ENCODE results near the gene TEX28.

Gene TEX28

DNA sequence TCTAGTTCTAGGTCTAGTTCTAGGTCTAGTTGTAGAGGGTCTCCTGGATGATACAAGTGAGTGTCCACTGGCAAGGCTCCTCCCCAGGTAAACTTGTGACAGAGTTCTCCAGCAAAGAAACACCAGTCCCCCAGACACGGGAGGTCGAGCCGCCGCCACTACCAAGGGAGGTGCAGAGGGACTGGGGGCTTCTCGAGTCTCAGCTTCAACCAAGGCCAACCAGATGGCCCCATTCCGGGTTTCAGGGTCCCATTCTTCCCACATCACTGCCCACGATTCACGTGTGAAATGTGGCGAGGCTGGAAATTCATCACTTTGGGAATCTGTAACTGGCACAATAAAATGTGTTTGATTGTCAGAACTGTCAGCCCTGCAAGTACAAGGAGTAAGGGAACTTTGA lies 38.2 kb upstream of the TEX28 start:
- H3K27me3 ChIP-seq (ENCODE audit: insufficient read depth, poor library complexity, severe bottlenecking): no peaks in the 10 kb centered on the region
- H3K4me3 ChIP-seq (ENCODE audit: severe bottlenecking): no peak overlapping the region
- H3K4me1 ChIP-seq (ENCODE audit: insufficient read depth, poor library complexity, severe bottlenecking): no peaks in the 10 kb centered on the region
- TF ChIP-seq, protein P1, sequence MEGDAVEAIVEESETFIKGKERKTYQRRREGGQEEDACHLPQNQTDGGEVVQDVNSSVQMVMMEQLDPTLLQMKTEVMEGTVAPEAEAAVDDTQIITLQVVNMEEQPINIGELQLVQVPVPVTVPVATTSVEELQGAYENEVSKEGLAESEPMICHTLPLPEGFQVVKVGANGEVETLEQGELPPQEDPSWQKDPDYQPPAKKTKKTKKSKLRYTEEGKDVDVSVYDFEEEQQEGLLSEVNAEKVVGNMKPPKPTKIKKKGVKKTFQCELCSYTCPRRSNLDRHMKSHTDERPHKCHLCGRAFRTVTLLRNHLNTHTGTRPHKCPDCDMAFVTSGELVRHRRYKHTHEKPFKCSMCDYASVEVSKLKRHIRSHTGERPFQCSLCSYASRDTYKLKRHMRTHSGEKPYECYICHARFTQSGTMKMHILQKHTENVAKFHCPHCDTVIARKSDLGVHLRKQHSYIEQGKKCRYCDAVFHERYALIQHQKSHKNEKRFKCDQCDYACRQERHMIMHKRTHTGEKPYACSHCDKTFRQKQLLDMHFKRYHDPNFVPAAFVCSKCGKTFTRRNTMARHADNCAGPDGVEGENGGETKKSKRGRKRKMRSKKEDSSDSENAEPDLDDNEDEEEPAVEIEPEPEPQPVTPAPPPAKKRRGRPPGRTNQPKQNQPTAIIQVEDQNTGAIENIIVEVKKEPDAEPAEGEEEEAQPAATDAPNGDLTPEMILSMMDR (IDR thresholded peaks at IDR 0.05; ENCODE audit: poor library complexity, severe bottlenecking): no peak
- no peaks in the 10 kb centered on the region for H3K9me3 ChIP-seq (ENCODE audit: severe bottlenecking)
- no peak for ATAC-seq (ENCODE audit: low read depth)
- H3K27ac ChIP-seq (ENCODE audit: poor library complexity, severe bottlenecking): no peak overlapping the region
- DNase-seq (ENCODE audit: low spot score): no peak
- no peaks in the 10 kb centered on the region for H3K36me3 ChIP-seq (ENCODE audit: low read depth)

DNA sequence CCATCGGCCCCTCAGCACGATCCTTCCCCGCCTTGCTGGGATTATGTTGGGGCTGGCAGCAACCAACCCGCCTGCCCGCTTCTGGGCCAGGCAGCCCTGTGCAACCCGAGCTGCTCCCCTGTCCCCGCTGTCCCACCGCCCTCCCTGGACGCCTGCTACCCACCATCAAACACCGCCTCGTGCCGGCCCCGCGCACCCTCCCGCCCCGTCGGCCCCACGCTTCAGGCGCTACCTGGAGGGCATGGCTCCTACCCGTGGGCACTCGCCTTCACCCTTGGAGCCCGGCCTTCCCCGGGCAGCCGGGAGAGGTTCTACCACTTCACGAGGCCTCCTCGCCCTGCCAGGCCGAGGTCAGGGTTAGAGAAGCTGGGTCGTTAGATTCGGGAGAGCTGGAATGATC lies 37.6 kb upstream of the TEX28 start:
- no peak overlapping the region for H3K27ac ChIP-seq (ENCODE audit: poor library complexity, severe bottlenecking)
- ATAC-seq (ENCODE audit: low read depth) (no peak), DNase-seq (ENCODE audit: low spot score) (no peak)
- TF ChIP-seq, protein P1 (IDR thresholded peaks at IDR 0.05; ENCODE audit: poor library complexity, severe bottlenecking): no peak
- no peaks in the 10 kb centered on the region for H3K4me1 ChIP-seq (ENCODE audit: insufficient read depth, poor library complexity, severe bottlenecking)
- no peaks in the 10 kb centered on the region for H3K36me3 ChIP-seq (ENCODE audit: low read depth)
- no peaks in the 10 kb centered on the region for H3K27me3 ChIP-seq (ENCODE audit: insufficient read depth, poor library complexity, severe bottlenecking)
- no peak overlapping the region for H3K4me3 ChIP-seq (ENCODE audit: severe bottlenecking)
- H3K9me3 ChIP-seq (ENCODE audit: severe bottlenecking): no peaks in the 10 kb centered on the region

DNA sequence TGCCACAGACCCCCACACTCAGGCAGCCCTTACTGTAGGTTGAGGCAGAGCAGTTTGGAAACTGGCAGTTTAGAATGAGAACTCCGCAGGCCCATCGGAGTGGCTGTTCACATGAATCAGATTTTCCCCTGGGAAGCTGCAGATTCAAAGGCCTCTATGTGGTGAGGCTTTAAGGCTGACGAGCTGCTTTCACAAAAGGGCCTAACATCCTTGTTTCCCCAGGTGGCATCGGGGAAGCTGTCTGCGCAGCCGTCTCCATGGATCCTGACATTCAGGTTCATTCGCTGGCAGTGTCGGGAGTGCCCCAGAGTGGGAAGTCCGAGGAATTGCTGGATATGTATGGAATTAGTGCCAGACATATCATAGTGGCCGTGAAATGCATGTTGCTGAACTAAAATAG lies 34.4 kb upstream of the TEX28 start:
- Histone ChIP-seq H3K36me3 (ENCODE audit: low read depth) (no peaks in the 10 kb centered on the region), H3K27me3 (ENCODE audit: insufficient read depth, poor library complexity, severe bottlenecking) (no peaks in the 10 kb centered on the region), H3K27ac (ENCODE audit: poor library complexity, severe bottlenecking) (no peak overlapping the region), H3K9me3 (ENCODE audit: severe bottlenecking) (no peaks in the 10 kb centered on the region), H3K4me1 (ENCODE audit: insufficient read depth, poor library complexity, severe bottlenecking) (no peaks in the 10 kb centered on the region), H3K4me3 (ENCODE audit: severe bottlenecking) (no peak overlapping the region)
- TF ChIP-seq, protein P1 (IDR thresholded peaks at IDR 0.05; ENCODE audit: poor library complexity, severe bottlenecking): no peak
- ATAC-seq (ENCODE audit: low read depth) (no peak), DNase-seq (ENCODE audit: low spot score) (no peak)

DNA sequence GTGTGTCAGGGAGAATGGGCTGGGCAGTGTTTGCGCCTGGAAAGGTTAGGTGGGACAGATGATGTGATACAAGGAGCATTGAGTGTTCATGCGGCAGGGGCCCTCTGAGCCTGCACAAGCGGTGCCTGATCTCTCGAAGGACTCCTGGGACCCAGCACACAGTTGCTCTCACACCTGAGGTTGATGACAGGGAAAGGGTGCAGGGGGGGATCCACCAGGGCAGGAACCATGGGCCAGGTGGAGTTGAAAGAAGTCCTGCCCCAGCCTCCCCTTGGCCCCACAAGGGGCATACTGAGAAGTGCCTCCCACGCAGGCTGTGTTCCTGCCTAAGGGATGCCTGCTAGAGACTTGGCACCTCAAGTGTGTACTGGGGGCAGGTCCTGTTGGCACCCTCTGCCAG lies 33.7 kb upstream of the TEX28 start:
- Histone ChIP-seq H3K4me3 (ENCODE audit: severe bottlenecking) (no peak overlapping the region), H3K4me1 (ENCODE audit: insufficient read depth, poor library complexity, severe bottlenecking) (no peaks in the 10 kb centered on the region), H3K36me3 (ENCODE audit: low read depth) (no peaks in the 10 kb centered on the region), H3K27ac (ENCODE audit: poor library complexity, severe bottlenecking) (no peak overlapping the region), H3K9me3 (ENCODE audit: severe bottlenecking) (no peaks in the 10 kb centered on the region), H3K27me3 (ENCODE audit: insufficient read depth, poor library complexity, severe bottlenecking) (no peaks in the 10 kb centered on the region)
- DNase-seq (ENCODE audit: low spot score) (no peak), ATAC-seq (ENCODE audit: low read depth) (no peak)
- TF ChIP-seq, protein P1 (IDR thresholded peaks at IDR 0.05; ENCODE audit: poor library complexity, severe bottlenecking): no peak

DNA sequence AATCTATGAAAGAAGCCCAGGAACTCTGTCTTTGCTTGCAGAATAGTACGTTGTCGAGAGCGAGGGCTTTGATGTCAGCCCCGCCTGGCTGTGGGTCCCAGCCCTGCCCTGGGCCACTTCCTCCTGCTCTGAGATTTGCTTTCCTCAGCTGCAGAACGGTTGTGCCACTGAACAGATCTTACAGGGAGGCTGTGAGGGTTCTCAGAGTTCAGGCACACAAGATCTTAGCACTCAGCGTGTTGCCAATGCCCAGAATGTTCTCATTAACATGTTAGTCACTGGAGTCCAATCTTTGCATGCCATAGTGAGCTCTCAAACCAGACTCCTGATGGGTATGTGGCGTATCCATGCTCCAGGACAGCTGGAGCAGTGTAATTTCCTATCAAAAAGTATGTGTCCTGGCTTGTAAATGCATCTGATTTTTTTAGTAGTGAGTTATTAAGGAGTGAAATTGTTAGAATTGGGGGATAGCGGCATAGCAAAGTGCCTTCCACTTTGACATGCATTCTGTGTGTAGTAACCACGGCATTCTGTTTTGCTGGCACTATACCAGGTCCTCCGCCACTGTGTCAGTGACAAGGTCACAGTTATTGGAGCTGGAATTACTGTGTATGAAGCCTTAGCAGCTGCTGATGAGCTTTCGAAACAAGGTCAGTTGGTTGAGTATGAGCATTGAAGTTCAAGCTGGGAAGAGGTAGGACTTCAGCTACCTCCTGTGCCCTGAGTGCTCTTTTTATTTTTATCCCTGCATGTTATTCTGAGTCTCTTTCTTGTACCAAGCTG lies 32.3 kb upstream of the TEX28 start:
- ATAC-seq (ENCODE audit: low read depth): no peak
- Histone ChIP-seq H3K36me3 (ENCODE audit: low read depth) (no peaks in the 10 kb centered on the region), H3K4me3 (ENCODE audit: severe bottlenecking) (no peak overlapping the region), H3K27me3 (ENCODE audit: insufficient read depth, poor library complexity, severe bottlenecking) (no peaks in the 10 kb centered on the region), H3K4me1 (ENCODE audit: insufficient read depth, poor library complexity, severe bottlenecking) (no peaks in the 10 kb centered on the region), H3K9me3 (ENCODE audit: severe bottlenecking) (no peaks in the 10 kb centered on the region), H3K27ac (ENCODE audit: poor library complexity, severe bottlenecking) (no peak overlapping the region)
- no peak for DNase-seq (ENCODE audit: low spot score)
- TF ChIP-seq, protein P1 (IDR thresholded peaks at IDR 0.05; ENCODE audit: poor library complexity, severe bottlenecking): no peak

Measured in RWPE2 (cell line).